GM19239 (cell line): ENCODE data around the gene CEP72.
"Not testable (repeated sequence)": the region's sequence is repeated elsewhere in the genome, so short reads cannot be mapped to it uniquely, and the experiment has no call there.

Experiments used
- DNase-seq: peaks from one replicate; pipeline ENCODE4 v3.0.0; 2011; ENCODE audit warnings: low spot score; ENCODE audit not compliant: insufficient read length
- FAIRE-seq: peaks from 2 replicates; lab custom pipeline; 2011; peaks lifted over from hg19 to GRCh38; lab: Jason Lieb, UNC

The CEP72 gene

DNA sequence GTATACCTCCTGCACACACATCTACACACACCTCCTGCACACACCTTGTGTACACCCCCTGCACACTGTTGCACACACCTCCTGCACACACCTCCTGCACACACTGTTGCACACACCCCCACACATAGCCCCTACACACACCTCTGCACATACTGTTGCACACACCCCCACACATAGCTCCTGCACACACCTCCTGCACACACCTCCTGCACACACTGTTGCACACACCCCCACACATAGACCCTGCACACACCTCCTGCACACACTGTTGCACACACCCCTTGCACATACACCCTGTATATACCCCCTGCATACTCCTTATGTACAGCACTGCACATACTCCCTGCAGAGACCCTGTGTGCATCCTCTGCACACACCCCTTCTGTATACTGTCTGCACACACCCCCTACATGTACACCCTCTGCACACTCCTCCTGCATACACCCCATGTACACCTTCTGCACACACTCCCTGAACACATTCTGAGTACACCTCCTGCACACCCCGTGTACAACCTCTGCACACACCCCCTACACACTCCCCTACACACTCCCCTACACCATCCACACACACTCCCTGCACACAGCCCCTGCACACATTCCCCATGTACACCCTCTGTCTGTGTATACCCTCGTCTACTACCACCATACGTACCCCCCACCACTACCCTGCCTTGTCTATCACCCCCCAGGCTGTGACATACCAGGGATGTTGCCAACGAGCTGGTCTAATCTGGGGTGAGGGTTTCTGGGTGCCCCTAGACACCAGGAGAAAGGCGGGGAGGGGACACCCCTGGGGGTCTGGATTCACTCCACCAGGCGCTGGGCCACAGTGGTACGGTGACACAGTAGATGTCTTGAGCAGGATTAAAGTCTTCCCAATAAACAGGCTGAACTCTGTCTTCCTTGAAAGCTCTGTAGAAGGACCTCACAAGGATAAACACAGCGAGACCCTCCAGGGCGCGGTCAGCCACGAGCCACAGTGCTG, 1.1 kb upstream of the CEP72 start:
- DNase-seq = no peak
- no peak for FAIRE-seq

DNA sequence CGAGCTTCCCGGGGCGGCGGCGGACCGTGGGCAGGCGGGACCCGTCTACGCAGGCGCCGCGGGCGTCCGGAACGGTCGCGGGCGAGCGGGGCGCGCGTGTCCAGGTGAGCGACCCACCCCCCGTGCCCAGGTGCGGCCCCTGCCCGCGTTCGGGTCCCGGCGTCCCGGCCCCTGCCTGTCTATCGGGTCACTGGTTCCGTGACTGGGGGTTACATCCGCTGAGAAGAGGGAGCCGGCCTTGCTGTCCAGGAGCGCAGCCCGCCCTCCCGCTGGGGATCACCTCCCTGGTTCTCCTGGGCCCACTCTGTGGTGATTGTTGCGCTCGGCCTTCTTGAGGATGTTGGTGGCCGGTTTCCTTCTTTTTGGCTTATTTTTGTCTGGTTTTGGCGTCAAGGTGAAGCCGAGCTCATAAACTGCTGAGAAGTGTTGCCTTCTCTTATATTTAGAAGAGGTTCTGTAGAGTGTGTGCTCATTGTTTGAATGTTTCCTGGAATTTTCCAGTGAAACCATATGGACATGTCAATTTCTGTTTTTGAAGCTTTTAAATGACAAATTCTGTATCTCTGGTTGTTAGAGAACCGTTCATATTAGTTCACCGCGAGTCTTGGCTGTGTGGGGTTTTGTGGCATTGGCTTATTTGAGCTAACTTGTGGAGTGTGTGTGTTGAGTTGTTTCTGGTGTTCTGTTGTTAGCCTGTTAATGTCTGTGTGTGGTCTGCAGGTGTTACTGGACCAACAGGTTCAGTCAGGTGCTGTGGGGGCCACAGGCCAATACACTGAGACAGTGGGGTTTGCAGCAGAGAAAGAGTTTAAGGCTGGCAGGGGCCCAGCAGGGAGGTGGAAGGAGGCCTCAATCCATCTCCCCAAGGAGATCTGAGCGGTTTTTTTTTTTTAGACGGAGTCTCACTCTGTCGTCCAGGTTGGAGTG, 621 bp downstream of the CEP72 start:
- peak; percentile 32 for DNase-seq

DNA sequence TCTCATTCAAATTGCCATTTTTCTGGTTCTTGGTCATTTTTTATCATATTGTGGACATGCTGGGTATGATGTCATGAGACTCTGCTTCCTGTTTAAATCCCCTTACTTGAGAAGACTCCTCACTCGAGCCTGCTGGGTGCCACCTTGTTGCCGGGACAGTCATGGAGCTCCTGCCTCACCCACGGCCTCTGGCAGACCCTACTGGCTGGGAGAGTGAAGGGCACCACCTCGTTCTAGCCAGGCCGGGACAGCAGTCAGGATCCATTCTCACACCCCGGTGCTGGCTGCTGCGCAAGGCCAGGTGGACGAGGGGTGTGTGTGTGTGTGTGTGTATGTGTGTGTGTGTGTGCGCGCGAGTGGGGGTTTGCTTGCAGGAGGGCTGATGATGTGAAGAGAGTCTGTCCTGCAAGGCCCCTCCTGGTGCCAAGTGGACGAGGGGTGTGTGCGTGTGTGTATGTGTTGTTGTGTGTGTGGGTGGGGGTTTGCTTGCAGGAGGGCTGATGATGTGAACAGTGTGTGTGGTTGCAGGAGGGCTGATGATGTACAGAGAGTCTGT, 4.4 kb downstream of the CEP72 start:
- no peak for DNase-seq
- FAIRE-seq = no peak

More for the DNA sequence above, 621 bp downstream of the CEP72 start:
- no peak for FAIRE-seq

DNA sequence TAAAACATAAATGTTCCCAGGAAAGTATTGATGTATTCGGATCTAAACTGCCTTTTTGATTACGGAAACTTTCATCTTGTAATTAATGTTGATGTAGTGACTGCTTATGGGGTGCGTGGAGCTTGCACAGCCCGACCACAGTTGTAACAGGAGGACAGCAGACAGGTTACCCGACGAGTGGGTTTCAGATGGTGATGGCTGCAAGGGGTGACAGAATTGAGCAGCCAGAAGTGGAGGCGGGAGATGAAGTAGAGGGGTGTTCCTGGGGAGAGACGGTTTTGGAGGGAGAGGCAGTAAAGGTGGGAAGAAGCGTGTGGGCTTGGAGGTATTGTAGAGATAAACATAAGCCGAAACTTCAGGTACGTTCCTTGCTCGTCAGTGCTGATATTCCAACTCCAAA, 5.8 kb downstream of the CEP72 start:
- DNase-seq (no peak), FAIRE-seq (no peak)

DNA sequence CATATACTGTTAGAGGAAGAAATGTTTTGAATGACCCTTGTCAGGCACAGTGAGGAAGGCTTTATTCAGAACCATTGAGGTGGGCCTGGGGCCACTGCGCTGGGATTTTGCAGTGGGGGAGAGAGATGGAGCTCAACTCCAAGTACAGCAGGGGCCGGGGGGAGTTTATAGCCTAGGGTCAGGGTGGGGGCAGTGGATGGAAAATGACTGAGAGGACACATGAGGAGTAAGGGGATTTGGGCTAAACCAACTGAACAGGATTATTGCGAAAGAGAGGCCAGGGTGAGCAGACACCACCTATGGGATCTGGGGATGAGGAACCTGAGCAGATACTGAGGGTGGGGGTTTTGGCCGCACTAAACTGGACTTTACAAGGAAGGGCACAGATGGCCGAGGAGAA, 6.3 kb downstream of the CEP72 start:
- FAIRE-seq (no peak), DNase-seq (no peak)

DNA sequence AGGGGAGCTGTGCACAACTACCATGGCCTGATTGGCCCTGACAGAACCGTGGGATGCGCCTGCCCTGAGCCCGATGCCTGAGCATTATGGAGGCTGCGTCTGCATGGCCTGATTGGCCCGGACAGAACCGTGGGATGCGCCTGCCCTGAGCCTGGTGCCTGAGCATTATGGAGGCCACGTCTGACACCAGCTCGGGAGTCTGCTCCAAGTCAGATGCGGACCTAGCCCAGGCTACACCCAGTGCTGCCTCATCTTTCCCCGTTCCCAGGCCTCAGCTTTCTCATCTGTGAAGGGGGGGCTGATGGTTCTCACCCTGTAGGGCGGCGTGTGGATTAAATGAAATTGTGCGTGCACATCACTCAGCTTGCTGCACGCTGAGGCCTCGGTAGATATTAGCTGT, 7.3 kb downstream of the CEP72 start:
- no peak for FAIRE-seq
- no peak for DNase-seq

DNA sequence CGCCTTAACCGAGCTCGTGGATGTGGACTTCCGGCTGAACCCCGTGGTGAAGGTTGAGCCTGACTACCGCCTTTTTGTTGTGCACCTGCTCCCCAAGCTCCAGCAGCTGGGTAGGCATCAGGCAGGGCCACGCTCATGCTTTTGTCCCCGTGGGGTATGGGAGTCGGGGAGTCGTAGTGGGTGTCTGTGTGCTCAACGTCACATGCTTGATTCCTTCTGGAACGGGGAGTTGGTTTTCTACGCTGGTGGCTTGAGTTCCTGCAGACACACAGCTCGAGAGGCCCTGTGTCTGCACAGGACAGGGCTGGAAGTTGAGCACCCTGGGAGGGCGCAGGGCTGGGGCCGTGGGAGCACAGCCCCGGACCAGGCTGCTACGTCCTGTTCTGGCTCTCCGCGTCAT, 8.0 kb downstream of the CEP72 start:
- FAIRE-seq (no peak), DNase-seq (no peak)

DNA sequence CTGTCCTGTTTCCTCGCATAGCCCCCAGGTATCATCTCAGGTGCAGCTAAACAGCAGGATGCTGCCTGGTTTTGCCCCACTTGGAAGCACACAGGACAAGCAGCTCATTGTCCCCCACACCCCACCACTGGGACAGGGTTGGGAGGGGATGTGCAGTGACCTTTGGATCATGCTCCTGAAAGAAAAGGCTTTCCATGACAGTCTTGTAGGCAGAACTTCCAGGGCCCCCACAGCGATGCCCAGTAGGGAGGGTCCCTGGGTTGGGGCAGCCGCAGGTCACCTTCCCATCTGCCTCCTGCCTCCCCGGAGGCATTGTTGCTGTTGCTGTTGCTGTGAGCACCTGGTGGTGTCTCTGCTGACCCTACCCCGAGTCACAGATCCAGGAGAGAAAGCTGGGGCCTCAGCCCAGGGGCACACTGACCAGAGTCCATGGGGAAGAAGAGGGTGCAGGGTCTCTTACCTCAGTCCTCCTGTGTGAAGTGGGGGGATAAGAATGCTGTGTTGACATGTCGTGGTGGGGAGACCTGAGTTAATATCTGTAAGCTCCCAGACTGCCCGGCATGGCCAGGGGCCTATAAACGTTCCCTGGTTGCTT, 8.5 kb downstream of the CEP72 start:
- FAIRE-seq (no peak), DNase-seq (no peak)

DNA sequence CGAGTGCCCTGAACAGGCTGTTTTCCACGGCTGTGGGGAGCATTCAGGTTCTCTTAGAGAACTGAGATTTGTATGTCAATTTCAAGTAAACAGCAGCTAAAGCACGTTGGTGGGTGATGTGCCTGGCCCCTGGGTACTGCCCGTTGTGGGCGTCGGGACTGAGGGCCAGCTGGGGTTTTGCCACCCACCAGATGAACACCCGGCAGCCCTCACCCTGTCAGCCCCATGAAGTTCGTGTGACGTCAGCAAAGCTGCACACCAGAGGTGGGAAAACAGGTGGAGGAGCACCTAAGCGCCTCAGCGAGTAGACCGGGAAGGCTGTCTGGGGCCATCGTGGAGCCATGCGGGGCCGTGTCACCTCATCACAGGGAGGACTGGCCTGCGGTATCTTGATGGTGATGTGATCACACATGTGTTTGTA, 9.2 kb downstream of the CEP72 start:
- FAIRE-seq = no peak
- DNase-seq = no peak

DNA sequence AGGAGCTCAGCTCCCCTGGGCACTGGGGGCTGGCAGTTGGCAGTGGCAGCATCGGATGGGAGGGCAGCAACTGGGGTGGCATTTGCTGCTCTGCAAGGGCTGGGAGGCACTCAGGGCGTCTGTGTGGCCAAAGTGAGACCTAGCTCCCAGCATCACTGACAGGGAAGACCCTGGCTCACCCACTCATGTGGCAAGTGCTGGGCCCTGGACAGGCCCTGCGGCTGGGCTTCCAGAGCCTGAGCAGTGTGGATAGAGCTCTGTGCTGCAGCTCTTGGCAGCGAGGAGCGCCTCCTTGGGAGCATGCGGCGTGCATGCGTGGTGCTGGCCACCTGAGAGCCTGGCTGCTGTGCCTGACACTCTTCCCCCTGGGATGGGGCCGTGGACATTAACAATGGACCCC, 10.2 kb downstream of the CEP72 start:
- FAIRE-seq = no peak
- DNase-seq = no peak

DNA sequence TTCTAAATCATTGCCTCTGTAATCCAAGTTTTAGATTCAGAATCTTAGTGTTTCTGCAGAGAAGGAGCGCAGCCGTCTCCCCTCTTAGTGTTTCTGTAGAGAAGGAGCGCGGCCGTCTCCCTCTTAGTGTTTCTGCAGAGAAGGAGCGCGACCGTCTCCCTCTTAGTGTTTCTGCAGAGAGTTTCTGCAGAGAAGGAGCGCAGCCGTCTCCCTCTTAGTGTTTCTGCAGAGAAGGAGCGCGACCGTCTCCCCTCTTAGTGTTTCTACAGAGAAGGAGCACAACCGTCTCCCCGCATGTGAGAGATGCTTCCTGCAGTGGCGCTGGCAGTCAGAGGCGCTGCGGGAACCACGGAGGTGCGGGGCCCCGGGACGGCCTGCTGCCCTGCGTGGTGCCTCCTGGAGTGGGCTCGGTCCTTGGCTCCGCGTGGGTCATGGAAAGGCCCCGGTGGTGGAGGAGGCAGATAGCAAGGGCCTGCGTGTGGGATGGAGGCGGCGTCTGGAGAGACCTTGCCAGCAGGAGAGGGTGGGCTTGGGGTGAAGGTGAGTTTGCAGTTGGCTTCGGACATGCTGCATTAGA, 10.9 kb downstream of the CEP72 start:
- FAIRE-seq = no peak
- no peak for DNase-seq

DNA sequence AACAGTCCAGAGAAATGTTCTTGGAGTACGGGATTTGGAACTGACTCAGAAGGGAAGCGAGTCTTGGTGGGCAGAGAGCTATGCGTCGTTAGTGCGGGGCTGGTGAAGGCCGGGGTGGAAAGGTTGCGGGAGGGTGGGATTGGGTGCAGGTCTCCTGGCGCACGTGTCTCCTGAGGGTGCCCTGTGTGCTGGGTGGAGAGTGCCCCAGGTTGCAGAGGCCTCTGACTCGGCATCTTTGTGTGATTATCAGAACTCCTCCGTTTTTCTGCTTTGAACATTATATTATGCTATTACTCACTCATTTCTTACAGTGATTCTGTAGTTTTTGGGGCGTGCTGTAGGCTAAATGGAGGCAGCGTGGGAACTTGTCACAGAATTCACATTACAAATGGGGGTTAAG, 11.4 kb downstream of the CEP72 start:
- DNase-seq (no peak), FAIRE-seq (no peak)

DNA sequence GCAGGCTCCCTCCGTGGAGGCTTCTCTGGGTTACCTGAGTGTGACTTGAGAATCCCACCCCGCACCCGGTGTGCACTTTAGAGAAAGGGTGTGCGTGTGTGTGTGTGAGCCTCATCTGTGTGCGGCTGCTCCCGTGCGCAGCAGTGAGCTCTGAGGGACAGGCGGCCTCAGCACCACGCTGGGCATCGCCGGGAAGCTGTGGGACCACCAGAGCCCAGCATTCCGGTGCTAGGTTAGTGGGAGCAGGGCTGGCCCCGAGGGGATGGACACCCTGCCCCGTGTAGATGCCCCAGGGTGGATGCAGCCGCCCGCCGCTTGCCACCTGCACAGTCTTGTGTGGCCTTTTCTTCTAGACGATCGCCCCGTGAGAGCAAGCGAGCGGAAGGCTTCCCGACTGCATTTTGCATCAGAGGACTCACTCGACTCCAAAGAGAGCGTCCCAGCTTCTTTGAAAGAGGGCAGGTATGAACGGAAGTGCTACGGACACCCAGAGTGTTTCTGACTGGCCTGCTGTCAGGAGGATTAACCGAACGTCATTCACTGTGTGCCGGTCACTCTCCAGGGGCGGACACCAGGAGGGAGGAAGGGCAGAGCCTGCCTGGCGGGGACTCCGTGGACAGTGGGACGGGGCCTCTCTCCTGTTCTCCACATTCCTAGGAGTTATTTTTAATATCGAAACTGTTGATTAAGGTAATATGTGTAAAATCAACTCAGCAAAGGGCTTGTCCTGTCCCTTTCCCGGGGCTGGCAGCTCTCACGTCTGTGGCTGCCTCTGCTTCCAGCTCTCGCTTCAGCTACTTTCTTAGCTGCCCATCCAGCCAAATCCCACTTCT, 12.2 kb downstream of the CEP72 start:
- DNase-seq (no peak), FAIRE-seq (no peak)

DNA sequence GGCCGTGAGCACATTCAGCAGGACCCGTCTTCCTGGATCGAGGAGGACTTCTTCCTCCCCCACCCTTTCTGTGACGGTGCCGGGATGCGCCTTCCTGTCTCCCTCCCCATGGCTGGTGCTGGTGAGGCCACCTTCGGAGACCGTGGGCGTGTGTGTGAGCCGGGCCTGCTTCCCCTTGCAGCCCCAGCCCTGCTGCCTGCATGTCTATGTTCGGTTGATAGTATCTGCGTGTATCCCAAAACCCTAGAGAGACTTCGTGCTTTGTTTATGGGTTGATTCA, 12.8 kb downstream of the CEP72 start:
- DNase-seq = no peak
- FAIRE-seq = no peak

DNA sequence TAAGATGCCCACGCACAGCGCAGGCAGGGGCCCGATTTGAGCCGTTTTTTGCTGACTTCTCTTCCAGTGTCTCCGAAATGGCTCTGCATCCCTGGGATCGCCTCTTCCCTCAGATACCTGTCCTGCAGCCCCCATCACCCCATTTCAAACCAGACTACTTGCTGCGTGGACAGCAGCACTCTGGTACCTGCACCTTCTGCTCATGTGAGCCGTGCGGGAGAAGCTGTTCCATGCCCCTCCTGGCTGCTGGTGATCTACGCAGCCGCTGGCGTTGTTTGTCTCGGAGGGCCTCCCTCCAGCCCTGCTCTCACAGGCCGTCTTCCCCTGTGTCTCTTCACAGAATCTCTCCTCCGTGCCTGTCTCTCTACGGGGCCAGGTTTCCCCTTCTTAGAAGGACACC, 13.4 kb downstream of the CEP72 start:
- FAIRE-seq = no peak

DNA sequence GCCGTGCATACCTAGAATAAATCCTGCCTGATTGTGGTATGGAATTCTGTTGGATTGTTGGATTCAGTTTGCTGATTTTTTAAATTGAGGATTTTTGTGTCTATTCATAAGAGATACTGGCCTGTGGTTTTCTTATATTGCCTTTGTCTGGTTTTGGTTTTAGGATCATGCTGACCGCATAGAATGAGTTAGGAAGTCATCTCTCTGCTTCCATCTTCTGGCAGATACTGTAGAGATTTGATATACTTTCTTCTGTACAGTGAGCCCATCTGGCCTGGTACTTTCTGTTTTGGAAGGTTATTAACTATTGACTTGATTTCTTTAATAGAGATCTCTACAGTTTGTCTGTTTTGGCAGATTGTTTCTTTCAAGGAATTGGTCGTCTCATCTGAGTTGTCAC, 14.7 kb downstream of the CEP72 start:
- DNase-seq (no peak), FAIRE-seq (no peak)

More for the DNA sequence above, 13.4 kb downstream of the CEP72 start:
- DNase-seq = no peak

DNA sequence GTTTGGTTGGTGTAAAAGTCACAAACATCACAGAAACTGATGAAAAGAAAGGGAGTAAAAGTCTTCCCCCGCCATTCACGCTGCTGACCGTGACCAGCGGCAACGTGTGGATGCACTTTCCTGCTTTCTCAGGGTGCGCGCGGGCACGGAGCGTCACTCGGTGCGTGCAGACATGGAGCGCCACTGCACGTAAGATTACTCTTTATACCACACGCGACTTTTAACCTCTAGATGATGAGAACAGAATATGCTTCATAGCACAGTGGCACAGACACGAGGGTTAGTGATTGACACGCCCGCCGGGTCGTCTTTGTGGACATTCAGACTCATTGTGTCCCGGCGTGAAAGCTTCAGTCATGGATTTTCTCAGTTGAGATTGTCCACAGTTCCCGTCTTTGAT, 15.7 kb downstream of the CEP72 start:
- DNase-seq (no peak), FAIRE-seq (no peak)

DNA sequence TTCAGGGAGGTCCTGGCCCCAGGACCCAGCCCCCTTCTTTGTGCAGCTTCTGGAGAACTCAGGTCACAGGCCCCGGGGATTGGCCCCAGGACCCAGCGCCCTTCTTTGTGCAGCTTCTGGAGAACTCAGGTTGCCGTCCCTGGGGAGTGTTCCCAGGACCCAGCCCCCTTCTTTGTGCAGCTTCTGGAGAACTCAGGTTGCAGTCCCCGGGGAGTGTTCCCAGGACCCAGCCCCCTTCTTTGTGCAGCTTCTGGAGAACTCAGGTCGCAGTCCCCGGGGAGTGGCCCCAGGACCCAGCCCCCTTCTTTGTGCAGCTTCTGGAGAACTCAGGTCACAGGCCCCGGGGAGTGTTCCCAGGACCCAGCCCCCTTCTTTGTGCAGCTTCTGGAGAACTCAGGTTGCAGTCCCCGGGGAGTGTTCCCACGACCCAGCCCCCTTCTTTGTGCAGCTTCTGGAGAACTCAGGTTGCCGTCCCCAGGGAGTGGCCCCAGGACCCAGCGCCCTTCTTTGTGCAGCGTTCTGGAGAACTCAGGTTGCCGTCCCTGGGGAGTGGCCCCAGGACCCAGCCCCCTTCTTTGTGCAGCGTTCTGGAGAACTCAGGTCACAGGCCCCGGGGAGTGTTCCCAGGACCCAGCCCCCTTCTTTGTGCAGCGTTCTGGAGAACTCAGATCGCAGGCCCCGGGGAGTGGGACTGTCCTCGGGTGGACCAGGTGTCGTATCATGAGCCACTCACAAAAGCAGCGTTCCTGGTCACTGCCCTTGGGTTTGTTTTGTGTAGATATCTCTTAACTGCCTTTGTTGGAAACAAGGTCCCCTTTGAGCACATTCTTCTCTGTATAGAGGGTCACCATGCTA, 16.4 kb downstream of the CEP72 start:
- not testable (repeated sequence) for DNase-seq
- peak; percentile 90 for FAIRE-seq
